Measurements from ENCODE around the gene SZT2.
A peak's percentile ranks its signal among the peaks of the same experiment; 100 is the strongest.
"Not testable (repeated sequence)": the region's sequence is repeated elsewhere in the genome, so short reads cannot be mapped to it uniquely, and the experiment has no call there.

The SZT2 gene

DNA sequence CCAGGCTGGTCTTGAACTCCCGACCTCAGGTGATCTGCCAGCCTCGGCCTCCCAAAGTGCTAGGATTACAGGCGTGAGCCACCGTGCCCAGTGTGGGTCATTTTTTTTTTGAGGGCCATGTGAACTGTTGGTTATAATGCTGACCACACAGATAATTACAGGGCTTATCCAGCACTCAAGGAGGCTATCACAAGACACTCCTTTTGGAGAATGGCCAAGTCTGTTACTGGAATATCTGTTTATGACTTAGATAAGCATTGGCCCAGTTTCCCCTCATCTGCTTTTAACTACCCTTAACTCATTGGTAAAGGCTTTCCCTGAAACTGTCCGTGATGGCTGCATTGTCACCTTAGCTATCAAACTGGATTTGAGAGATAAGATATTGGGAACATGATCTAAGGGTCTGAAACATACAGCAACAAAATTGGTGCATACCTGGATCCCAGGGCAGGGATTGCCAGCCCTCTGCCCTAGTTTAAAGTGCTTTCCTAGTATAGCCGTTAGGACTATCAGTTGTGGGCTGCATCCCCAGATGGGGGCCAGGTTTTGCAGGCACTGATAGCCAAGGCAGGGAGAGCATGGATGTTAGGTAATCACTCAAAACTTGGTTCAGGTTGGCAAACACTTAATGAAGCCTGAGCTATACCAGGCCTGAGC lies 15.6 kb downstream of the SZT2 start:
- DNase-seq (ENCODE audit: low spot score), result no peak
- TF ChIP-seq, protein P1, sequence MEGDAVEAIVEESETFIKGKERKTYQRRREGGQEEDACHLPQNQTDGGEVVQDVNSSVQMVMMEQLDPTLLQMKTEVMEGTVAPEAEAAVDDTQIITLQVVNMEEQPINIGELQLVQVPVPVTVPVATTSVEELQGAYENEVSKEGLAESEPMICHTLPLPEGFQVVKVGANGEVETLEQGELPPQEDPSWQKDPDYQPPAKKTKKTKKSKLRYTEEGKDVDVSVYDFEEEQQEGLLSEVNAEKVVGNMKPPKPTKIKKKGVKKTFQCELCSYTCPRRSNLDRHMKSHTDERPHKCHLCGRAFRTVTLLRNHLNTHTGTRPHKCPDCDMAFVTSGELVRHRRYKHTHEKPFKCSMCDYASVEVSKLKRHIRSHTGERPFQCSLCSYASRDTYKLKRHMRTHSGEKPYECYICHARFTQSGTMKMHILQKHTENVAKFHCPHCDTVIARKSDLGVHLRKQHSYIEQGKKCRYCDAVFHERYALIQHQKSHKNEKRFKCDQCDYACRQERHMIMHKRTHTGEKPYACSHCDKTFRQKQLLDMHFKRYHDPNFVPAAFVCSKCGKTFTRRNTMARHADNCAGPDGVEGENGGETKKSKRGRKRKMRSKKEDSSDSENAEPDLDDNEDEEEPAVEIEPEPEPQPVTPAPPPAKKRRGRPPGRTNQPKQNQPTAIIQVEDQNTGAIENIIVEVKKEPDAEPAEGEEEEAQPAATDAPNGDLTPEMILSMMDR (IDR thresholded peaks at IDR 0.05; ENCODE audit: extremely low read depth, missing control alignments), result no peak

DNA sequence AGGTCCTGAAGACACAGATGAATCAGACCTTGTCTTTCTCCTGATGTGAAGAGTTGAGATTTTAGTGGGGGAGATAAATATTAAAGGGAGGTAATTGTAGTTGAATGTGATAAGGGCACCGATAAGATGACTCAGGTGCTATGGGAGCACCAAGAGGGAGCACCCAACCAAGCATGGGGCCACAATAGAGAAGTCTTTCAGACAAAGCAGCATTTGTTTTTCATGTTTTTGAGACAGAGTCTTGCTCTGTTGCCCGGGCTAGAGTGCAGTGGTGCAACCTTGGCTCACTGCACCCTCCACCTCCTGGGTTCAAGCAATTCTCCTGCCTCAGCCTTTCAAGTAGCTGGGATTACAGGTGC lies 16.2 kb downstream of the SZT2 start:
- TF ChIP-seq, protein P1 (IDR thresholded peaks at IDR 0.05; ENCODE audit: extremely low read depth, missing control alignments), result no peak
- no peak for DNase-seq (ENCODE audit: low spot score)

DNA sequence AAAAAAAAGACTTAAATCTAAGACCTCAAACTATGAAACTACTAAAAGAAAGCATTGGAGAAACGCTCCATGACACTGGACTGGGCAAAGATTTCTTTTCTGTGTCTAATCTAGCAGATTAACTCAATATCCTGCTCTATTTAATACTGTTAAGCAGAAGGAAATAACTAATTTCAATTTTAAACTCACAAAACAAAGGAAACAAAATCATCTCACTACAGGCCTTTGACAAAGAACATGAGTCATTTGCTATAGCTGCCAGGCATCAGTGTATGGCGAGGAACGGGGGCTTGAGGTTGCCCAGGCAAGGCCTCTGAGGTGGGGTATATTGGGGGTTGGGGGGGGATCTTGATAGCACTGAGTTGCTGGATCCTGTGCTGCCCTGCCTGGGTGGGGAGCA lies 20.9 kb downstream of the SZT2 start:
- DNase-seq (ENCODE audit: low spot score), result no peak
- TF ChIP-seq, protein P1 (IDR thresholded peaks at IDR 0.05; ENCODE audit: extremely low read depth, missing control alignments), result no peak

DNA sequence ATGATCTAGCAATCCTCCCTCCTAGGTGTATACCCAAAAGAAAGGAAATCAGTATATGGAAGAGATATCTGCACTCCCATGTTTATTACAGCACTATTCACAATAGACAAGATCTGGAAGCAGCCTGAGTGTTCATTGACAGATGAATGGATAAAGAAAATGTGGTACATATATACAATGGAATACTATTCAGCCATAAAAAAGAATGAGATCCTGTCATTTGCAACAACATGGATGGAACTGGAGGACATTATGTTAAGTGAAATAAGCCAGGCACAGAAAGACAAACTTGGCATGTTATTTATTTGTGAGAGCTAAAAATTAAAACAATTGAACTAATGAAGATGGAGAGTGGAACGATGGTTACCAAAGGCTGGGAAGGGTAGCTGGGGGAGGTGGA lies 23.7 kb downstream of the SZT2 start:
- DNase-seq (ENCODE audit: low spot score), result not testable (repeated sequence)

DNA sequence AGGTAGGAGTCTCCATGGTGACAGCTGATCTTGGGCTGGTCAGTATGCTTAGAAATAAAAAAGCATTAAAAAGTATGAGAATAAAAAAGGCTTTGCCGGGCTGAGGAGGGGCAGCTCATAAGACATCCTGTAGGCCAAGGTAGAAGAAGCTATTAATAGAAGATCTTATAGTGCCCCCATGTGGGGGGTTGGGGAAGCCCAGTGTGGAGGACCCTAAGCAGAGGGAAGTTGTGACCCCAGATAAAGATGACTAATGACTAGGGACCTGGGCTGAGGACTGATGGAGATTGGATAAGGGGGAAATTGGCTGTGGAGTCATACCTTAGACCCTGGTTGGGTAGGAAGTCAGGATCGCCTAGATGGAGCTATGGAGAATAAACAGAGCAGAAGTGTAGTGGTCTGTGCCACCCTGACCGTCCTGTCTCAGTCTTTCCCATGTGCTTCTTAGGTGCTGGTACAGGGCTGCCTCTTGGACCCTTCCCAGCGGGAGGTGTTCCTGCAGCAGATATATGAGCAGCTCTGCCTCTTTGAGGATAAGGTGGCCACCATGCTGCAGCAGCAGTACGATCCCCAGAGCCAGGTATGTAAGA lies 25.0 kb downstream of the SZT2 start:
- TF ChIP-seq, protein P1 (IDR thresholded peaks at IDR 0.05; ENCODE audit: extremely low read depth, missing control alignments), result peak; percentile 14
- DNase-seq (ENCODE audit: low spot score), result peak; percentile 47

DNA sequence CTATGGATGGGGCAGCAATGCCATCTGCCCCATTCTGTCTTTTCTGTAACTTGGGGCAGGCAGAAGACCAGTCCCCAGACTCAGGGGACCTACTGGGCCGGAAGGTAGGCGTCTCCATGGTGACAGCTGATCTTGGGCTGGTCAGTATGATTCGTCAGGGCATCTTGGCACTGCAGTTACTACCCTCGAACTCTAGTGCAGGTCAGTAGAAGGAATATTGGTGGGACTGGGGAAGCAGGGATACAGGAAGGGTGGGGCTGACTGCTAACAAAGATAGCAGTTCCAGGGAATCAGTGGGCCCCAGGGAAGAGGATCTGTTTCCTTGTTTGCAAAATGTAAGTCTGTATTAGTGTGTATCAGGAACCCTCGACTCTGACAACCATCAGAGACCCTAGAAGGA lies 26.2 kb downstream of the SZT2 start:
- TF ChIP-seq, protein P1 (IDR thresholded peaks at IDR 0.05; ENCODE audit: extremely low read depth, missing control alignments), result no peak
- DNase-seq (ENCODE audit: low spot score), result no peak

DNA sequence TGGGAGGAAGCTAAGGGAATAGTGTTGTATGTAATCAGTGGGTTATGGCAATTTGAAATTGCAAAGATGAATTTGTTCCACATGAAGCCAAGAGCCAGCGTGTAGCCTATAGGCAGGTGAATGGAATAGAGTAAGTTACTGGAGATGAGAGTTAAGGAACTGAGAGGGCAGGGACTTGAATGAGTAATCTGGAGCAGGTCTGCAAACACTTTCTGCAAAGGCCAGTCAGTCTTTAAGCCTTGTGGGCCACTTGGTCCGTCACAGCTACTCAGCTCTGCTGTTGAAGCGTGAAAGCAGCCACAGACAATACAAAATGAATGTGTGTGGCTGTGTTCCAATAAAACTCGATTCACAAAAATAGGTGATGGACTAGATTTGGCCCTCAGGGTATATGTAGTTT lies 29.2 kb downstream of the SZT2 start:
- TF ChIP-seq, protein P1 (IDR thresholded peaks at IDR 0.05; ENCODE audit: extremely low read depth, missing control alignments), result no peak
- DNase-seq (ENCODE audit: low spot score), result no peak

Measured in GM20000 (cell line).